ENCODE measurements around the gene NGF.
A peak's percentile ranks its signal among the peaks of the same experiment; 100 is the strongest.

The NGF gene

DNA sequence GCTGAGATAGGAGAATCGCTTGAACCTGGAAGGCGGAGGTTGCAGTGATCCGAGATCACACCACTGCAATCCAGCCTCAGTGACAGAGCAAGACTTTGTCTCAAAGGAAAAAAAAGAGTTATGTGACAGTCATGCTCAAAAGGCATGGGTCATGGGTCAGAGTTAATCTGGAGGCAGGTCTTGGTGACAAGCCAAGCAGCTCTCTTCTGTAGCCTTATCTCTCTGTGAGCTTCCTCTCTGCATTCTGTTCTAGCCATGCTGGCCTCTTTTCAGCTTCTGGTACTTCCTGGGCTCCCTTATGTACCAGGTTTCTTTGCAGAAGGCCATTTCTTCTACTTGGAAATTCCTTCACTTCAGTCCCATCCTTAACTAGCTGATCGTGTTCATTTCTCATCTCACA, 63.6 kb downstream of the NGF start:
- H3K4me3 ChIP-seq (ENCODE audit: low read length), result no peak overlapping the region
- TF ChIP-seq, protein P1, sequence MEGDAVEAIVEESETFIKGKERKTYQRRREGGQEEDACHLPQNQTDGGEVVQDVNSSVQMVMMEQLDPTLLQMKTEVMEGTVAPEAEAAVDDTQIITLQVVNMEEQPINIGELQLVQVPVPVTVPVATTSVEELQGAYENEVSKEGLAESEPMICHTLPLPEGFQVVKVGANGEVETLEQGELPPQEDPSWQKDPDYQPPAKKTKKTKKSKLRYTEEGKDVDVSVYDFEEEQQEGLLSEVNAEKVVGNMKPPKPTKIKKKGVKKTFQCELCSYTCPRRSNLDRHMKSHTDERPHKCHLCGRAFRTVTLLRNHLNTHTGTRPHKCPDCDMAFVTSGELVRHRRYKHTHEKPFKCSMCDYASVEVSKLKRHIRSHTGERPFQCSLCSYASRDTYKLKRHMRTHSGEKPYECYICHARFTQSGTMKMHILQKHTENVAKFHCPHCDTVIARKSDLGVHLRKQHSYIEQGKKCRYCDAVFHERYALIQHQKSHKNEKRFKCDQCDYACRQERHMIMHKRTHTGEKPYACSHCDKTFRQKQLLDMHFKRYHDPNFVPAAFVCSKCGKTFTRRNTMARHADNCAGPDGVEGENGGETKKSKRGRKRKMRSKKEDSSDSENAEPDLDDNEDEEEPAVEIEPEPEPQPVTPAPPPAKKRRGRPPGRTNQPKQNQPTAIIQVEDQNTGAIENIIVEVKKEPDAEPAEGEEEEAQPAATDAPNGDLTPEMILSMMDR (conservative IDR thresholded peaks at IDR 0.05; ENCODE audit: low read depth, low read length), result no peak
- DNase-seq (ENCODE audit: low read depth), result no peak

GRCh38 chr1:115266729-115267421, 71.2 kb downstream of the NGF start:
- no peak overlapping the region for H3K4me3 ChIP-seq (ENCODE audit: low read length)
- DNase-seq (ENCODE audit: low read depth), result no peak
- TF ChIP-seq, protein P1 (conservative IDR thresholded peaks at IDR 0.05; ENCODE audit: low read depth, low read length), result no peak

DNA sequence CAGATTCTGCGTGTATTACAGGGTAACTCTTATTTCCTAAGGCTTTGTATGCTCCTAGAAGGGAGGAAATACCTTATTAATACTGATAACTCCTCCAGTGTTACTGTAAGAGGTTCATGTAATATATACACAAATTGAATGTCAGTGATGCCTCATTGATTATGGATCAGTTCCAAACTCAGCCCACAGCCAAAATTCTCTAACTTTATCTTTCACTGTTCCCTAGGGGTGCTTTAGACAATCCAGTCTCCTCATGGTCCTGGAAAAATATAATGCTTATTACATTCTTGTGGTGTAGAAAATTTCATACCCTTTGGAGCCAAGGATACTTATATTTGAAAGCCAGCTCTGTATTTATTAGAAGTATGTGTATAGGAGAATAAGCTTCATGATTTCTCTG, 73.0 kb downstream of the NGF start:
- TF ChIP-seq, protein P1 (conservative IDR thresholded peaks at IDR 0.05; ENCODE audit: low read depth, low read length), result no peak
- no peak overlapping the region for H3K4me3 ChIP-seq (ENCODE audit: low read length)
- DNase-seq (ENCODE audit: low read depth), result no peak

DNA sequence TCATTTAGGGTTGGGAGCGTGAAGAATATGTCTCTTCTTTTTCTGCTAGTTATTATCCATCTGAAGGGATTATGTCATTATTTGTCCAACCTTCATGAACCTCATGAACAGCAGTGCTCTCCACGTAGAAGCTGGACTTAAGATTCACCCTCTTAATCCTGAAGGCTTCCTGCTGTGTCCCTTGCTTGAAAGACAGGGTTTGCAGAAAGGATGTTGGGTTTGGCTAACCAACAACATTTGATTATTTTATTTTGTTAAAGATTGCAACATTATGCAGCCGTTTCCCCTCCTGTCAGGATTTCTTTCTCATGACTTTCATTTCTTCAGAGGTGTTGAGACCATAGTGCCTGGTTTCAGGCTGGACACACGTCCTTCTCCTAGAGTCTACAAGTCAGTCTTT, 75.2 kb downstream of the NGF start:
- DNase-seq (ENCODE audit: low read depth), result no peak
- TF ChIP-seq, protein P1 (conservative IDR thresholded peaks at IDR 0.05; ENCODE audit: low read depth, low read length), result no peak
- H3K4me3 ChIP-seq (ENCODE audit: low read length), result no peak overlapping the region

GRCh38 chr1:115261496-115261895, 76.6 kb downstream of the NGF start:
- H3K4me3 ChIP-seq (ENCODE audit: low read length), result no peak overlapping the region
- TF ChIP-seq, protein P1 (conservative IDR thresholded peaks at IDR 0.05; ENCODE audit: low read depth, low read length), result no peak

GRCh38 chr1:115258302-115258866, 79.7 kb downstream of the NGF start:
- TF ChIP-seq, protein P1 (conservative IDR thresholded peaks at IDR 0.05; ENCODE audit: low read depth, low read length), result no peak
- DNase-seq (ENCODE audit: low read depth), result peak; percentile 75
- H3K4me3 ChIP-seq (ENCODE audit: low read length), result no peak overlapping the region

More at GRCh38 chr1:115261496-115261895, 76.6 kb downstream of the NGF start:
- no peak for DNase-seq (ENCODE audit: low read depth)

DNA sequence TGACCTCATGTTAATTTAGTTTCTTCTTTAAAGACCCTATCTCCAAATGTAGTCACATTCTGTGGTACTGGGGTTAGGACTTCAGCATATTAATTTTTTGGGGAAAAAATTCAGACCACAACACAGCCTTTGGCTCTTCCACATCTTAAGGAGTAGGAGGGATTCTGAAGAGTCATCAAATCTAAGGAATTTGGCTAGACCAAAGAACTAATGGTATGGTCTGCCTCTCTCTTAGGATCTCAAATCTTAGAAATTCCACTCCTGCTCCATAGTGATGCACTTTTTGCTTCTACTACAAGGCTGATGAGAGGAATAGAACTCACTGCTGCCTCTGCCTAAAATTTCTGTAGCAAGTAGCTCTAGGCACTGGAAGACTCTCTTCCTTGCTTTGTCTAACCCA, 80.5 kb downstream of the NGF start:
- TF ChIP-seq, protein P1 (conservative IDR thresholded peaks at IDR 0.05; ENCODE audit: low read depth, low read length), result no peak
- no peak for DNase-seq (ENCODE audit: low read depth)
- H3K4me3 ChIP-seq (ENCODE audit: low read length), result no peak overlapping the region
